HG03575 (cell line): ENCODE results near the gene U2SURP.
"Not testable (repeated sequence)": the region's sequence is repeated elsewhere in the genome, so short reads cannot be mapped to it uniquely, and the experiment has no call there.

Experiments used
- ATAC-seq: cut with Tn5 transposase; IDR thresholded peaks from one replicate; pipeline ENCODE4 v1.9.1; 2021; ENCODE audit not compliant: unreplicated experiment, insufficient number of reproducible peaks, low FRiP score; ENCODE audit errors: extremely low read depth

Gene U2SURP

GRCh38 chr3:143060906-143061305, 59.5 kb downstream of the U2SURP start:
- peak; percentile 94 for ATAC-seq

DNA sequence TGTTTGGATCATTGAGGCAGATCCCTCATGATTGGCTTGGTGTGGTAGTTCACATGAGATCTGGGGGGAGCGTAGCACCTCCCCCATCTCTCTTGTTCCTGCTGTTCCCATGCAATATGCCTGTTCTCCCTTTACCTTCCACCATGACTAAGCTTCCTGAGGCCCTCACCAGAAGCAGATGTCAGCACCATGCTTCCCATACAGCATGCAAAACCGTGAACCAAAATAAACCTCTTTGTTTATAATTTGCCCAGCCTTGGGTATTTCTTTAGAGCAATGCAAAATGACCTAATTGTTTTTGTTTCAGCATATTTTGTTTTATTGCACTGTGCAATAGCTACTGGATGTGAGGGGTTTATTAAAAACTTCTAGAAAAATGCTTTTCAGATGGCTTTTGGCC, 61.6 kb downstream of the U2SURP start:
- ATAC-seq: no peak

DNA sequence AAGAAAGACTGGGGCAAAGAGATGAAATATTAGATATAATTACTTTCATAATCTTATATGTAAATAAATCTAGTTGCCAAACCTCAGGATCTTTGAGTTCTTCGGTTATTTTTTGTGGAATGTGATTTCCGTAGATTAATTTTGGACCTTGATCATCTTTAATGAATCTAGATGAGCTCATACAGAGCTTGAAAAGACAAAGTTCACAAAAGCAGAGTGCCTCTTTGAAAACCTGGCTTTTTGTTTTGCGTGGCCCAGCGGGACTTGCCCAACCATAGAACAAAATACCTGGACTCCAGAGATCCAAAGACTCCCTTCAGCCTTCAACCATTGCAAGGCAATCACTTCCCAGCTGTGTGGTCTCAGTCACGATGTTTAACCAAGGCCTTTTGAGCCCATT, 63.4 kb downstream of the U2SURP start:
- ATAC-seq: no peak

GRCh38 chr3:143065364-143065763, 64.0 kb downstream of the U2SURP start:
- ATAC-seq: no peak

GRCh38 chr3:143066033-143066432, 64.7 kb downstream of the U2SURP start:
- no peak for ATAC-seq

DNA sequence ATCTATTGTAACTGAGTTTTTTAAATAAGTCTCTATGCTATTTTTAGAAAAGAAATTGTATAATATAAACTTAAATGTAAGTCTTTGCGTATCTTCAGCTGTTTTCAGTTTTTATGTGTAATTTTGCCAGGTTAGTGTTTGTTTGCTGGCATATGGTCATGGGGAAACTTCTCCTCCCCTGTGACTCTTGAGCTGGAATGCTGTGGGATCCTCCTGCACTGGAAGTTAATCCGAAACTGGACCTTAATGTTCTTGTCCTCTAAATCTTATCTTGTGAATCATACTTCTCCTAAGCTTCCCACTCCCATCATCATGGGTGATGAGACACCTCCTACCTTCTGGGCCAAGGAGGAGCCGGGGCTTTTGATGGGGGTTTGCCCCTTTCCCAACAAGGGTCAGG, 65.8 kb downstream of the U2SURP start:
- no peak for ATAC-seq

- no peak for ATAC-seq
These were observed 66.7 kb downstream of the U2SURP start for GRCh38 chr3:143068059-143068458.

- ATAC-seq: no peak
These were observed 69.7 kb downstream of the U2SURP start for GRCh38 chr3:143070977-143071551.

- no peak for ATAC-seq
These were observed 70.4 kb downstream of the U2SURP start for GRCh38 chr3:143071776-143072175.

DNA sequence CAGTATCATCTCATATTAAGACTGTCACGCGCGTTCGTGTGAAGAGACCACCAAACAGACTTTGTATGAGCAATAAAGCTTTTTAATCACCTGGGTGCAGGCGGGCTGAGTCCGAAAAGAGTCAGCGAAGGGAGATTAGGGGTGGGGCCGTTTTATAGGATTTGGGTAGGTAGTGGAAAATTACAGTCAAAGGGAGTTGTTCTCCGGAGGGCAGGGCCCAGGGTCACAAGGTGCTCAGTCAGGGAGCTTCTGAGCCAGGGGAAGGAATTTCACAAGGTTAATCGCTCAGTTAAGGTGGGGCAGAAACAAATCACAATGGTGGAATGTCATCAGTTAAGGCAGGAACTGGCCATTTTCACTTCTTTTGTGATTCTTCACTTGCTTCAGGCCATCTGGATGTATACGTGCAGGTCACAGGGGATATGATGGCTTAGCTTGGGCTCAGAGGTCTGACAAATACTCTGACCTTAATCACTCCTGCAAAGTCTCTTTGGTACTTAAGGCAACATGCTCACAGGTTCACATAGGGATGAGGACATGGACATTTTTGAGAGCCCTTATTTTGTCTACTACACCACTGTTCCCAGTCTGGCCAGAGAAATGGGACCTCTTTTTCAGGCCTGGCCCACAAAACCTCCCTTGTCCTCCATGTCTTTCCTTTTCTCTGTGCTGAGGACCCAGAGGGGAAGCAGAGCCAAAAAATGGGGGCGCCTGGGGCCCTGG, 71.1 kb downstream of the U2SURP start:
- ATAC-seq: not testable (repeated sequence)

- not testable (repeated sequence) for ATAC-seq
These were observed 72.2 kb downstream of the U2SURP start for GRCh38 chr3:143073541-143073940.

GRCh38 chr3:143073983-143074382, 72.6 kb downstream of the U2SURP start:
- not testable (repeated sequence) for ATAC-seq

- no peak for ATAC-seq
These were observed 77.5 kb downstream of the U2SURP start for GRCh38 chr3:143078883-143079282.

DNA sequence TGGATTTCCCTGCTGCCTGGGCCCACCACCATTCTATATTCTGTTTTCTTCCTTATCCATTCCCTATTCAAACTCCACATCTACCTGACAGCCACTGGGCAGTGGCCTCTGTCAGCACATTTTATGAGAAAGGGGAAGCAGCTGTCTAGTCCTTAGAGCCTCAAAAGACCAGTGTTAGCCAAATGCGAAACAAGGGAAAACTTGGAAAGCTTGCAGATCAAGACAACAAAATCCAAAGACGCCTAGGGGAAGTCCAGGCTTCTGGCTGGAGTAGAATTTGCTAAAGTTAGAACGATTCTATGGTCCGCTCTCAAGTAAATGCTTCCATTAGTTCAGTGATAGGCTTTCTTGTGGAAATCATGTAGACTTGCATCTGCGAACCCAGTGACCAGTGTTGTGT, 78.8 kb downstream of the U2SURP start:
- no peak for ATAC-seq

- ATAC-seq: no peak
These were observed 80.0 kb downstream of the U2SURP start for GRCh38 chr3:143081365-143081764.

DNA sequence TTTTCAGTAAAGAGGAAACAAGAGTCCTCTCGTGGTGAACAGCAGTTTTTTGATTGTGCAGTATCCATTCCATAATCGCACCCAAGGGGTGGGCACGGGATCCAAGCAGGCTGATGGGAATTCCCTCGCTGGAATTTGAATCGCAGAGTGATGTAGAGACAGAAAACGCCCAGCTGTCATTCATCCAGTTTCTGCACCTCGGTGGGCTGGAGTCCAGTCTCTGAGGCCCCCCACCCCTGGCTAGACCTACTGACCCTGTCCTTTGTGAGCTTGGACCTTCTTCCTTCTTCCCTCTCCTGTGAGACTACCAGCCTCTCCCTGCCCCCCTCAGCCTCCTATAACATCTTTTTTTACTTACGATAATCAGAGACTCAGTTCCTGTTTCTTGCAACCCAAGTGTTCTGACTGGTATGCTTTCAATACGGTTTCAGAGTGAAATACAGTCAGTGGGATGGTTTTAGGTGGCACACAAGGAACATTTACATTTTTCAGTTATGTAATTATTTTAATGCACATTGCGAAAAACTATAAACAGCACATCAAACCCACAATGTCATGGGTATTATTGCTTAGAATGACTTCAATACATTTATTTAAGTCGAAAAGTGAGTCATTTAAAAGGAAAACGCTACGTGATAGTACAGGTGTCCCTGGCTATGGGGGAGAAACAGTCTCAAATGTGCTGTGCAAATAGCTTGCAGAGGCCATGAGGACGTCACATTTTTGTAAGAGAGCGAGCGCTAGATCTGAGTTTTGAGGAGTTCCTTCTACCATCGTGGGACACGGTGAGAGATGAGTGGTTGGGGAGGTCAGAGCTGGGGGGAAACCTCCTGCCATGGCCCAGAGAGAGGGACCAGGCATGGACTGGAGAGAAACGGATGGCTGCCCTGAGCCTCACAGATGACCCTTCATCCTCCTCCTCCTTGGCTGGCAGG, 80.7 kb downstream of the U2SURP start:
- peak; percentile 76 for ATAC-seq

GRCh38 chr3:143083781-143084180, 82.4 kb downstream of the U2SURP start:
- no peak for ATAC-seq

- ATAC-seq: peak; percentile 39
These were observed 83.7 kb downstream of the U2SURP start for GRCh38 chr3:143084856-143085731.

DNA sequence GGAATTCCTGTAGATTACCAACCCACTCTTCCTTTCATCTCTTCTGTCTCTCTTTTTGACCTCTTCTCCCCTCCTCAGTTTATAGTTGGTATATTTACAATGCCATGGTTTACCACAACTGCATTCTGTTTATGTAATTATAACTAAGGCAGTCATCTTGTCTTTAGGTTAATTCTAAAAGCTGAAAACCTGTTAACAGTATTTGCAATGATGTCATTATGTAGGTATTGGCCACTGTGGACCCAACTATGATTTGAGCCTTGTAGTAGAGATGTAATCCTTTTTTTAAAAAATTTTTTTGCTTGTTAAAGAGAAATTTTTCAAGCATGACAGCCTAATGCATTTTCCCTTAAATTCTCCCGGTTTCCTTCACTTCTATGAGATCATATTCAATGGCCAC, 87.5 kb downstream of the U2SURP start:
- ATAC-seq: no peak
